Dermis blood vessel endothelial cell (primary cell): Measurements from ENCODE around the gene EIF3A. TPM values are rescaled to one million over a fixed set of nuclear protein-coding genes. Genes with fewer than 3 reads are reported as not detected.

Experiments used
- DNase-seq: peaks from one replicate; pipeline ENCODE4 v3.0.0; 2010
- total RNA-seq: library from RNA; depleted of rRNA; stranded (reverse); fragments of >200 nt; gene quantifications from 2 replicates; pipeline ENCODE4 v1.2.3, GENCODE V29; 2014

Gene EIF3A
- total RNA-seq, 1 donor from 2014 or later: 131 TPM

- DNase-seq: no peak
These were observed 75.1 kb downstream of the EIF3A start for GRCh38 chr10:119005362-119006043.

DNA sequence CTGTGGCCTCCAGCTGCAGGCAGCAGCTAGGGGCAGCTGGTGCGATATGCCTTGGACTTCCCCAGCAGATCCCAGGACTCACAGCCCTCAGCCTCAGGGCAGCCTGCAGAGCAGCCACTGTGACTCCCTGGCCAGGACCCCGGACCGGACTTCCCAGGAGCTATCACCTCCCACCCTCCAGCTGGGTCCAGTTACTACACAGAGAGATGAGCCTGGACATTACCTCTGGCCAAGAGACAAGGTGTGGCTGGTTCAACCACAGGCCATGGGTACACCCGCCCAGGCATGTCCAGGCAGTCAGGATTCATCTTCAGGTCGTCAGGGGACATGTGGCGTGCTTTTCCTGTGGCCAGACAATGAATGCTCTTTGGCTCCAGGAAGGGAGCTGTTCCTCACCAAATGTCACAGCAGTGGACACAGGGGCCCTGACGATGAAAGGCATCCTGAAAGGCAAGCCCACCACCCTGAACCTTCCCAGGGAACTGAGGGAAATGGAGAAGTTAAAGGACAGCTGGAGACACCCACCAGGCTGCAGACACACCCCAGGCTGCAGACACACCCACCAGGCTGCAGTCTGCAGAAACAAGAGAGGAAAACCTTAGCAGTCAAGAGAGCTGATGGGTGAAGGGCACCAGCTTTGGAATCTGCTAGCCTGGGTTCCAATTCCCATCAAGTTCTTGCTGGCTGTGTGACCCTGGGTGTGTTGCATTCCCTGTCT is 76.9 kb downstream of the EIF3A start:
- DNase-seq: no peak

DNA sequence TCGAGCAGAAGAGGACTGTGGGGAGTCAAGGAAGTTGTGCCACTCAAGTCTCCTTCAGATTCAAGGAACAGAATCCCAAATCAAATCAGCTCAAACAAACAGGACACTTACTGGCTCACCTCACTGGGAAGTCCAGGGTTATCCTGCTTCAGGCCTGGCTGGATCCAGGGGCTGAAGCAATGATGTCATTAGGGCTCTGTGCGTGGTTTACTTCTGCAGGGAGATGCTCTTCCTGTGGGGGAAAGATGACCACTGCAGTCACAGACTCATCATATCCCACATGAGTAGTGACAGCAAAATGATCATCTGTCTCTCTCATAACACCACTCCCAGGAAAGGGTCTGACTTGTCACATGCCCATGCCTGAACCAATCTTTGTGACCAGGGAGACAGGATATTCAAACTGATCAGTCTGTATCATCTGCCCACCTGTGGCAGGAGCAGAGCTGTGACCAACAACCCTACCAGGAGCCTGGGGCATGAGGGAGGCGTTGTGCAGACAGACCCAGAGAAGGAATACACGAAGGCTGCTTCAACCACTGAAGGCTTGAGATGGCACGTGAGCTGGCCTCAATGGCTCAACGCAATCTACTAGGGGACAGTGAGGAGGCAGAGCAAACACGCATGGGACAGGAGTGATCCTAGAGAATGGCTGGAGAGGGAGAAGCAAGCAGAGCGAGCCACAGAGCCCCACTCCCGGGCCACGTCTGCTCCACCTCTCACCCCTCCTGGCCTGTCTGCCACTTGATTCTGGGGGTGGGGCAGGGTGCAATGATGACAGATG is 78.7 kb downstream of the EIF3A start:
- no peak for DNase-seq

GRCh38 chr10:118998183-118998582 is 82.4 kb downstream of the EIF3A start:
- DNase-seq: no peak

GRCh38 chr10:118997379-118997778 is 83.2 kb downstream of the EIF3A start:
- DNase-seq: no peak

- DNase-seq: no peak
These were observed 84.9 kb downstream of the EIF3A start for GRCh38 chr10:118995739-118996138.

GRCh38 chr10:118994321-118994720 is 86.3 kb downstream of the EIF3A start:
- DNase-seq: no peak

DNA sequence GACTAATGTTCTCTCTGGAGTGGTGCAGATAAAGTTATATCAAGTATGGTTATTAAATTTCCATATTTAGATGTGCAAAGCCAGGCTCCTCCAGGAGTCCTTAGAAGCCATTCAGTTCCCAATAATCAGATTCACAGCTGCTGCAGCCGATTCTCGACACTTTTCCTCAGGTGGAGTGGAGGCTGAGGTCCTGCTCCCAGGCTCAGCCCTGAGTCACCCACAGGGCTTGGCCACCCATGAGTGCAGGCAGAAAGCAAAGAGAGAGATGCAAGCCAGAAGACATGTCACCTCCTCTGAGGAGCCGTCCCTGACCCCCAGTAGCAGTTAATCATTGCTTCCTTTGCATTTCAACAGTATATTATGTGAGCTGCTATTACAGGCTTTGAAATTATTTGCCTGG is 87.4 kb downstream of the EIF3A start:
- no peak for DNase-seq

- no peak for DNase-seq
These were observed 88.1 kb downstream of the EIF3A start for GRCh38 chr10:118992496-118992895.

DNA sequence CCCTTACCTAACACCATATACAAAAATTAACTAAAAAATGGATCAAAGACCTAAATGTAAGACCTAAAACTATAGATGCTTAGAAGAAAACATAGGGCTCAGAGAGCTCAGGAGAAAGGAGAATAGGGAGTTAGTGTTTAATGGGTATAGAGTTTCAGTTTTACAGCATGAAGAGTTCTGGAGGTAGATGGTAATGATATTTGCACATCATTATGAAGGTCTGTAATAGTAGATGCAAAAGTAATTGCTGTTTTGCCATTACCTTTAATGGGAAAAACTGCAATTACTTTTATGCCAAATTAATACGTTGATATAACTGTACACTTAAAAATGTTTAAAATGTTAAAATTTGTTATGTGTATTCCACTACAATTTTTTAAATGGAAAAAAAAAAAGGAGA is 90.3 kb downstream of the EIF3A start:
- DNase-seq: no peak

DNA sequence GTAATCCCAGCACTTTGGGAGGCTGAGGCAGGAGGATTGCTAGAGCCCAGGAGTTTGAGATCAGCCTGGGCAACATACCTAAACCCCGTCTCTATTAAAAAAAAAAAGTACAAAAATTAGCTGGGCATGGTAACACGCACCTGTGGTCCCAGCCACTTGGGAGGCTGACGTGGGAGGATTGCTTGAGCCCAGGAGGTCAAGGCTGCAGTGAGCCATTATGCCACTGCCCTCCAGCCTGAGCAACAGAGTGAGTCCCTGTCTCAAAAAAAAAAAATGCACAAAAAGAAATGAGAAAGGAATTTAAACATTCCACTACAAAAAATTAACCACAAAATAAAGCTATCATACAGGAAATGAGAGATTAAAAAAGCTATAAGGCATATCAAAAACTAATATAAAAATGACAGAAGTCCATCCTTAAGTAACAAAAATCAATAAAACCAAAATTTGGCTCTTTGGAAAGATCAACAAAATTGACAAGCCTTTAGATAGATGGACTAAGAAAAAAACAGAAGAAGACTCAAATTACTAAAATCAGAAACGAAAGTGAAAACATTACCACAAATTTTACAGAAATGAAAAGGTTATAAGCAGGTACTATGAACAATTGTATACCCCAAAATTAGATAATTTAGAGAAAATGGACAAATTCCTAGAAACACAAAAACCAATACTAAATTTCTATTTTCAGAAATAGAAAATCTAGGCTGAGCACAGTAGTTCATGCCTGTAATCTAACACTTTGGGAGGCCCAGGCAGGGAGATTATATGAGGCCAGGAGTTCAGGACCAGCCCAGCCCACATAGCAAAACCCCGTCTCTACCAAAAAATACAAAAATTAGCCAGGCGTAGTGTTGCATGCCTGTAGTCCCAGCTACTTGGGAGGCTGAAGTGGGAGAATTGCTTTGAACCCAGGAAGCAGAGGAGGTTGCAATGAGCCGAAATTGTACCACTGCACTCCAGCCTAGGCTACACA is 93.5 kb downstream of the EIF3A start:
- no peak for DNase-seq

GRCh38 chr10:118985576-118985975 is 95.0 kb downstream of the EIF3A start:
- no peak for DNase-seq

Other genes starting within 250 kb of the EIF3A start
- gene NANOS1, start 51.1 kb downstream of the EIF3A start, total RNA-seq: 0.09 and 0.17 TPM in 2 replicates
- 59.2 and 65.9 TPM in 2 replicates for gene DENND10, start 23.3 kb upstream of the EIF3A start, total RNA-seq
- 9.4 and 14.6 TPM in 2 replicates for gene SFXN4, start 84.9 kb upstream of the EIF3A start, total RNA-seq
- 158 and 231 TPM in 2 replicates for gene PRDX3, start 98.0 kb upstream of the EIF3A start, total RNA-seq
- 47.0 and 57.9 TPM in 2 replicates for gene GRK5, start 126.8 kb upstream of the EIF3A start, total RNA-seq